SIG-M5 treated with dmso at 0.1 percent for 504 hours (cell line): ENCODE results near the gene AGBL1.
"Not testable (repeated sequence)": the region's sequence is repeated elsewhere in the genome, so short reads cannot be mapped to it uniquely, and the experiment has no call there.

Experiments used
- DNase-seq: peaks from one replicate; lab custom pipeline; 2025; ENCODE audit not compliant: unreplicated experiment; lab: John Stamatoyannopoulos, UW

The AGBL1 gene

GRCh38 chr15:86392874-86393273, 313.2 kb downstream of the AGBL1 start:
- no peak for DNase-seq

- no peak for DNase-seq
These were observed 315.2 kb downstream of the AGBL1 start for GRCh38 chr15:86394866-86395265.

- DNase-seq: no peak
These were observed 319.6 kb downstream of the AGBL1 start for GRCh38 chr15:86399041-86399954.

GRCh38 chr15:86403221-86403620, 323.6 kb downstream of the AGBL1 start:
- no peak for DNase-seq

- no peak for DNase-seq
These were observed 324.4 kb downstream of the AGBL1 start for GRCh38 chr15:86403914-86404583.

GRCh38 chr15:86408261-86408660, 328.6 kb downstream of the AGBL1 start:
- DNase-seq: no peak

- DNase-seq: no peak
These were observed 332.2 kb downstream of the AGBL1 start for GRCh38 chr15:86411916-86412315.

GRCh38 chr15:86413191-86413590, 333.5 kb downstream of the AGBL1 start:
- no peak for DNase-seq

GRCh38 chr15:86425746-86426145, 346.1 kb downstream of the AGBL1 start:
- DNase-seq: no peak

- no peak for DNase-seq
These were observed 353.2 kb downstream of the AGBL1 start for GRCh38 chr15:86432861-86433260.

GRCh38 chr15:86433983-86434382, 354.3 kb downstream of the AGBL1 start:
- DNase-seq: no peak

GRCh38 chr15:86439614-86440013, 359.9 kb downstream of the AGBL1 start:
- no peak for DNase-seq

- no peak for DNase-seq
These were observed 364.9 kb downstream of the AGBL1 start for GRCh38 chr15:86444527-86444926.

GRCh38 chr15:86445579-86446252, 366.0 kb downstream of the AGBL1 start:
- no peak for DNase-seq

- DNase-seq: no peak
These were observed 366.6 kb downstream of the AGBL1 start for GRCh38 chr15:86446253-86446640.

- DNase-seq: not testable (repeated sequence)
These were observed 385.9 kb downstream of the AGBL1 start for GRCh38 chr15:86465470-86466039.

GRCh38 chr15:86481720-86482119, 402.0 kb downstream of the AGBL1 start:
- DNase-seq: no peak

- DNase-seq: no peak
These were observed 404.3 kb downstream of the AGBL1 start for GRCh38 chr15:86483936-86484335.

GRCh38 chr15:86488046-86488445, 408.4 kb downstream of the AGBL1 start:
- no peak for DNase-seq

- no peak for DNase-seq
These were observed 410.3 kb downstream of the AGBL1 start for GRCh38 chr15:86489981-86490380.

- DNase-seq: no peak
These were observed 411.4 kb downstream of the AGBL1 start for GRCh38 chr15:86491118-86491517.
